Right cardiac atrium (tissue), 5 donors: ENCODE results near the gene DNAH8. TPM values are rescaled to one million over a fixed set of nuclear protein-coding genes. Genes with fewer than 3 reads are reported as not detected.
"Not testable (repeated sequence)": the region's sequence is repeated elsewhere in the genome, so short reads cannot be mapped to it uniquely, and the experiment has no call there.

Source experiments
- ATAC-seq, 2 donors: fragments of 200-7000 bp; cut with Tn5 transposase; one replicate each; pipeline versions ENCODE4 v1.8.0 to v1.9.1; 2020; ENCODE audit warnings: moderate library complexity in 2 of 2, mild to moderate bottlenecking in 1 of 2
- DNase-seq, 3 donors: peaks; one replicate each; pipeline ENCODE4 v3.0.0-alpha.2; 2020
- H3K27ac ChIP-seq: one replicate; pipeline ENCODE4 v1.5.1; 2013; ENCODE audit warnings: mild to moderate bottlenecking, low read length, control low read depth, moderate library complexity
- H3K27me3 ChIP-seq: one replicate; pipeline ENCODE4 v1.6.1; 2013; ENCODE audit not compliant: control insufficient read depth, insufficient read depth
- H3K4me1 ChIP-seq: one replicate; pipeline ENCODE4 v1.6.1; 2013; ENCODE audit warnings: low read length; ENCODE audit not compliant: control insufficient read depth, insufficient read depth
- H3K4me3 ChIP-seq: one replicate; pipeline ENCODE4 v1.5.1; 2013; ENCODE audit warnings: low read length, control low read depth
- H3K9me3 ChIP-seq: one replicate; pipeline ENCODE4 v1.6.1; 2013; ENCODE audit warnings: low read length; ENCODE audit not compliant: control insufficient read depth
- WGBS: extraction: QIAGEN DNeasy Blood & Tissue Kit; methylation state at CpG from one replicate; pipeline ENCODE4 v1.1.7; 2013; 5-methylcytosine and 5-hydroxymethylcytosine counted together
- intact Hi-C, 4 donors: fragments of 100-400 bp; cut with DNase I; formaldehyde crosslinking; loops; one replicate each; pipeline versions ENCODE4 v1.11.0 to v1.14.0; 2022 to 2023
- polyA plus RNA-seq: library from polyadenylated mRNA; stranded (reverse); fragments of 200-250 nt; gene quantifications from one replicate; pipeline ENCODE4 v1.2.3, GENCODE V29; 2013
- total RNA-seq, 4 donors: library from RNA; stranded (reverse); fragmentation: NEBNext Ultra II Directional; extraction: Animal tissue kit (Norgen Biotek cat#: 25700); gene quantifications; one replicate each; pipeline ENCODE4 v1.2.1, GENCODE V29; 2021
- donor health status: healthy with polysubstance abuse.
- donor health status: DM: no; HTN: yes; CAD: no.
- donor health status: DM: no; HTN: no; CAD: no.
- donor health status: DM: no; HTN: yes; CAD: no; lungs with severe emphysema.
- donor health status: DM: yes; HTN: yes; CAD: no.

DNAH8 gene
- total and polyA plus RNA-seq, 5 donors: not detected

DNA sequence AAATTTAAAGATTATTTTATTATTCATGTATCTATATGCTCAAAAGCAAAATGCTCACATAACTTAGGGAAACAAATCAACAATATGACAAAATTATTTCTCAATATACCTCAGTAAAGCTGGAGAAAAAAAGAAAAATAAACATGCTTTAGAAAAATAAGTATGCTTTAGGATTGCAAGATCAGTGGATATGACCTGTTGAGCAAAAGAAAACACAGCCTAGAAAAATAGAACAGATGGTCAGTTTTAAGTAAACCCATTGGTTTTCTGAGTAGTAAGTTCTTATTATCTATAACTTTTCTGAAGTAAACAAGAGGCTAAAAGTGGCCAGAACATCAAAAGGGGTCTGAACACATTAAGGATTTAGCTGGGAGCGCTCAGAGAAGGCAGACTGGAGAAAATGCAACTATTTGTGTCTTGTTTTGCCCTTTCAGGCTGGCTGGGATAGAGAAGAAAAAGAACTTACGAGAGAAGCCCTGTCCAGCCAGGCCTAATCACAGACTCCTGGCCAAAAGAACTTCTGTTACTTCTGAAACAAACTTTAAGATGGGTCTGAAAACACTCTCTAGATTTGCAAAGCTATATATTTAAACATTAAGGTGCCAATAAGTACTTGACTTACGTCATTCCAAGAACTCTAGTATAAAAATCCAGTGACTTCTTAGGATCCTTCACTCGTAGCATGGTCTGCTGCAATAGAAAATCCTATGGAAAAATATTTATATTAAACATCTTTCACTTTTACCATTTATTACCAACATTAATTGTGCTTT, 28.7 kb upstream of the DNAH8 start:
- Histone ChIP-seq H3K4me3 (no peak overlapping the region), H3K4me1 (peaks cover 12% of the 10 kb centered on the region), H3K27me3 (no peaks in the 10 kb centered on the region), H3K9me3 (no peaks in the 10 kb centered on the region), H3K27ac (no peak overlapping the region)
- DNase-seq (no peak), ATAC-seq (no peak)
- intact Hi-C loops: no loop called here
- 71% methylated on average over 4 of the region's 4 CpGs for WGBS

DNA sequence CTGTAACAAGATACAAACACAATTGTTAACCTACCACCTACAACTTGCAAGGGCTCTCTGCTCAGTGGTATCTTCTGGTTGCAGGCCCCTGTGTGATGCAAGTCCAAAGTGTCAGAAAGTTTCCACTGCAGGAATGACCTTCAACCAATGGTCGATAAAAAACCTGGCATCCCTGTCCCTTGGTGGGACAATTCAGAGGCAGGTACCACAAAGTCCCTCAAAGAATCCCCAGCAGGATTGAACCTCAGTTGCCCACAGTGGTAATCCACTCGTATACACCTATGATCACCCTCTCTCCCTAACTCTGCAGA, 28.1 kb upstream of the DNAH8 start:
- DNase-seq (no peak), ATAC-seq (peak; percentile 46 to 62)
- Histone ChIP-seq H3K27me3 (no peaks in the 10 kb centered on the region), H3K9me3 (no peaks in the 10 kb centered on the region), H3K4me1 (peaks cover 12% of the 10 kb centered on the region), H3K27ac (no peak overlapping the region), H3K4me3 (no peak overlapping the region)
- intact Hi-C loops: no loop called here
- 78% methylated on average over 2 of the region's 2 CpGs for WGBS

DNA sequence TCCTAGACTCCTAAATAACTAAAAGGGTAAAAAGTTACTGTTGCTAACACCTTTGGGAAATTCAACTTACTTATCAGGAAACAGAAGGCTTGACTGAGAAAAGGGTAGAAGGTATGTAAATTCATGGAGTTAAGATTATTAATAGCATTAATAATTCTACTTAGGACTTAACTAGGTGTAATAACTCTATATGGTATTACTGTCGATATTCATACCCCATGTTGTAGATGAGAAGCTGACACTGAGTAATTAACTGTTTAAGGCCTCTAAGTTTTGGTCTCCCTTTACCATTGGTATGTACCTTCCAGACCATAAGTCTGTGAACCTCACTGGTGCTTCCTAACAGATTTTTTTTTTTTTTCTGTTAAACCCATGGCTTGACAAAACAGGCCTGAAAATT, 27.6 kb upstream of the DNAH8 start:
- no peak overlapping the region for H3K27ac ChIP-seq
- DNase-seq: no peak
- H3K9me3 ChIP-seq: no peaks in the 10 kb centered on the region
- intact Hi-C loops: no loop called here
- H3K27me3 ChIP-seq: no peaks in the 10 kb centered on the region
- H3K4me1 ChIP-seq: peaks cover 12% of the 10 kb centered on the region
- ATAC-seq: no peak
- no peak overlapping the region for H3K4me3 ChIP-seq
- WGBS: 95% methylated on average over 1 of the region's 1 CpG

DNA sequence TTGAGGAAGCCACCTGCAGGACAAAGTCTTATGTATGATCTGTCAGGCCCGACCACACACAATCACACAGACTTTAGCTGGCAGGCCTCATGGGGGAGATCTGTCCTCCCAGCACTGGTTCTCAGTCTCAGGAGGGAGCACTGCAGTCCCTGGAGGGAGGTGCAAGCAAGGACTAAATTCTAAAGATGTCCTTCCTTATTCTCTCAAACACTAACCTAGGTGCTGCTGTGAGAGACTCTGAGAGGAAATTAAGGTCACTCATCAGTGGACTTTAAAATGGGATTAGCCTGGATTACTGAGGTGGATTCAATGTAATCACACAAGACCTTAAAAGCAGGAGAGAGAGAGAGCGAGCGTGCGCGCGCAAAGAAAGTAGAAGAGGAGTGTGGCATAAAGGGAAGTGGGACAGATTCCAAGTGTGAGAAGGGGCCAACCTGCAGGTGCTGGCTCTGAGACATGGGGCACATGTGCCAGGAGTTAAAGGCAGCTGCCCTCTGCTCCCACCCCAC, 26.5 kb upstream of the DNAH8 start:
- ATAC-seq (peak; percentile 26 to 34), DNase-seq (no peak)
- no peak overlapping the region for H3K27ac ChIP-seq
- intact Hi-C loops: no loop called here
- no peaks in the 10 kb centered on the region for H3K9me3 ChIP-seq
- peaks cover 12% of the 10 kb centered on the region for H3K4me1 ChIP-seq
- H3K27me3 ChIP-seq: no peaks in the 10 kb centered on the region
- WGBS: 73% methylated on average over 6 of the region's 6 CpGs
- H3K4me3 ChIP-seq: no peak overlapping the region

DNA sequence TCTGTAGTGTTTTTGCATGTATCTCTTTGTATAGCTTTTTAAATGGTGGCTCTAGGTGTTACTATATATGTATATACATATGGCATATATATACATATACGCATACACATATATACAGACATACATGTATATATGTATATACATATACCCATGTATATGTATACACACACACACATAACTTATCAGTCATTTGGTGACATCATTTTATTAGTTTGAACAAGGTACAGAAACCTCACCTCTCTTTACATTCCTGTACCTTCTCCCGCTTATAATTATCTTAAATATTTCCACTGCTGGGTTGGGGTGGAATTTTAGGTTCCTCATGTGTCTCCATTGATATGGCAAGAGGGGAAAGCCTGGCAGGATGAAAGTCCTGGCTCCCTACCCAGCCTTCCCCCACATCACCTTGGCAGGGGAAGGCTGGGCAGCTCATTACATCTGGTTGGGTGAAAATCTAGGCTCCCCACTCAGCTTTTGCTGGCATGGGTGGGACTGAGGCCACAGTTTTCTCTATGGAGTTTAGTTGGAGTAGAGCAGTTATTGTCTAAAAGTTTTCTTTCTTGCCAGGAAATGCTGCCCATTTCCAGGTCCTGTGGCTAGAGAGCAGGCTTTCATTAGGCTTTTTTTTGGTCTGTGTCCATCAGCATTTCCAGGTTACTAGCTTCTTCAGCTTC, 19.7 kb upstream of the DNAH8 start:
- Histone ChIP-seq H3K27me3 (no peaks in the 10 kb centered on the region), H3K4me3 (no peak overlapping the region), H3K27ac (no peak overlapping the region), H3K9me3 (no peaks in the 10 kb centered on the region), H3K4me1 (peaks cover 1% of the 10 kb centered on the region)
- intact Hi-C loops: no loop called here
- no peak for DNase-seq
- no peak for ATAC-seq
- 98% methylated on average over 2 of the region's 2 CpGs for WGBS

DNA sequence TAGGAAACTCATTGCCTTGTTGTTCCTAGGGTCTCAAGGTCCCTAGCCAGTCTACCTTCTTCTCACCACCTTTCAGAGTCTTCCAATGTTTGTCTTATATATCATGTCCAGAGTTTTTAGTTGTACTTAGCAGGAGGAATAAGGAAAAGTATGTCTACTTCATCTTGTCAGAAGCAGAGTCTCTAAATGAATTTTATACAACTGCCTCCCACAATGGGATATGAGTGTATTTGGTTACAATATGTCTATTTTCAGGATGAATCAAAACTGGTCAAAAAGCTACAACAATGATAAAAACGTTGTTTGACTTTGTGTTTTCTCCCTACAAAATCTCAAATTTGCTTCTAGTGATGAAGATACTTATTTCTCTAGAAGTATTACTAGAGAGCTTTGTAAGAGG, 19.2 kb upstream of the DNAH8 start:
- WGBS: 75% methylated on average over 1 of the region's 1 CpG
- Histone ChIP-seq H3K4me3 (no peak overlapping the region), H3K9me3 (no peaks in the 10 kb centered on the region), H3K27me3 (no peaks in the 10 kb centered on the region), H3K27ac (no peak overlapping the region), H3K4me1 (peaks cover 1% of the 10 kb centered on the region)
- no peak for ATAC-seq
- no peak for DNase-seq
- intact Hi-C loops: no loop called here

DNA sequence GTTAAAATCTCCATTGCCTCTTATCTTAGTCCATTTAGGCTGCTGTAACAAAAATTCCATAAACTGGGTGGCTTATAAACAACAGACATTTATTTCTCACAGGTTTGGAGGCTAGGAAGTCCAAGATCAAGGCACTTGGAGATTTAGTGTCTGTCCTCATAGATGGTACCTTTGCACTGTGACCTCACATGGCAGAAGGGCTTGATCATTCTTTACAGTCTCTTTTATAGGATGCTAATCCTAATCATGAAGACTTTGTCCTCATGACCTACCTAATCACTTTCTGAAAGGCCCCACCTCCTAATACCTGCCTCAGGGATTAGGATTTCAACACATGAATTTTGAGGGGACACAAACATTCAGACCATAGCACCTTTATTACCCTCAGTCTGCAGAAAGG, 18.8 kb upstream of the DNAH8 start:
- Histone ChIP-seq H3K27me3 (no peaks in the 10 kb centered on the region), H3K9me3 (no peaks in the 10 kb centered on the region), H3K4me1 (peaks cover 1% of the 10 kb centered on the region), H3K27ac (no peak overlapping the region), H3K4me3 (no peak overlapping the region)
- intact Hi-C loops: no loop called here
- DNase-seq: no peak
- ATAC-seq: no peak

DNA sequence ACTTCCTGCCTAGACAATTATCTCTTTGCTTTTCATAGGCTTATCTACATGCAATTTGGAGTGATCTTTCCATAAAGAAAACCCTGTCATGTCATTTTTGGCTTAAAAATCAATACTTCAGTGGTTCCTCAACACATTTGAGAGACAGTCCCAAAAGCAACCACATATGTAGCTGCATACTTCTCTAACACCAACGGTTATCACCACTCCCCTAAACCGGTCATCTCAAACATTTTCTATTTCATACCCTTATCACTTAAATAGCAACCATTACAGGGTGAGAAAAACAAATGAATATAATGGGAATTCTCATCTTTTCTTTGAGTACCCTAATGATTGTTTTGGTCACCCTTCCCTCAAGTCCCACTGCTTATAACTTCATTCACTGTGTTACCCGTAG, 17.3 kb upstream of the DNAH8 start:
- Histone ChIP-seq H3K4me3 (no peak overlapping the region), H3K27me3 (no peaks in the 10 kb centered on the region), H3K9me3 (no peaks in the 10 kb centered on the region), H3K27ac (no peak overlapping the region), H3K4me1 (peaks cover 1% of the 10 kb centered on the region)
- intact Hi-C loops: no loop called here
- ATAC-seq (no peak), DNase-seq (no peak)
- WGBS: 79% methylated on average over 3 of the region's 3 CpGs

DNA sequence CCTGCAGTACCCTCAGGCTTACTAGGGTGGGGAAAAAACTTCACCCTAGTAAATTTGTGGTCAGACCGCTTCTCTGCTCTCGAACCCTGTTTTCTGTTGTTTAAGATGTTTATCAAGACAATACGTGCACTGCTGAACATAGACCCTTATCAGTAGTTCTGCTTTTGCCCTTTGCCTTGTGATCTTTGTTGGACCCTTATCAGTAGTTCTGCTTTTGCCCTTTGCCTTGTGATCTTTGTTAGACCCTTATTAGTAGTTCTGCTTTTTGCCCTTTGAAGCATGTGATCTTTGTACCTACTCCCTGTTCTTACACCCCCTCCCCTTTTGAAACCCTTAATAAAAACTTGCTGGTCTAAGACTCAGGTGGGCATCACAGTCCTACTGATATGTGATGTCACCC, 15.4 kb upstream of the DNAH8 start:
- H3K9me3 ChIP-seq, H3K27me3 ChIP-seq, intact Hi-C loops, ATAC-seq, H3K4me1 ChIP-seq, DNase-seq, H3K4me3 ChIP-seq, H3K27ac ChIP-seq: not testable (repeated sequence)
- 94% methylated on average over 3 of the region's 3 CpGs for WGBS

DNA sequence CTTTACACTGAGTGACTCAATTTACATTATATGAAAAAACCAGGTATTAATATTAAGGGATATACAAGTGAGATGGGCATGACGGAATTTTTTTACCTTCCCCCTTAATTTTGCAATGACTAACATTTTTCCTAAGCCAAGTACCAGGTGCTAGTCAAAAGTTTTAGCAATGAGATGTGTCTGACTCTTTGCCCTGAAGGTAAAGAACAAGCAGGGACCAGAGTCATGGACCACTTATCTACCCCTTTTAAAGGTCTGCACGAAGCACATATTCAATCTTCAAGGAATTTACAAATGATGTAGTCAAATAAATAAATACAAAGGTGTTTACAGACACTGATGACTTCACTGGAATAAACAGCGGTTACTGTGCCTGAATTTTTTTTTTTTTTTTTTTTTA, 13.6 kb upstream of the DNAH8 start:
- no peak for ATAC-seq
- intact Hi-C loops: no loop called here
- DNase-seq: no peak
- peaks cover 1% of the 10 kb centered on the region for H3K4me1 ChIP-seq
- no peak overlapping the region for H3K4me3 ChIP-seq
- WGBS: 97% methylated on average over 3 of the region's 3 CpGs
- no peak overlapping the region for H3K27ac ChIP-seq
- H3K9me3 ChIP-seq: no peaks in the 10 kb centered on the region
- no peaks in the 10 kb centered on the region for H3K27me3 ChIP-seq

DNA sequence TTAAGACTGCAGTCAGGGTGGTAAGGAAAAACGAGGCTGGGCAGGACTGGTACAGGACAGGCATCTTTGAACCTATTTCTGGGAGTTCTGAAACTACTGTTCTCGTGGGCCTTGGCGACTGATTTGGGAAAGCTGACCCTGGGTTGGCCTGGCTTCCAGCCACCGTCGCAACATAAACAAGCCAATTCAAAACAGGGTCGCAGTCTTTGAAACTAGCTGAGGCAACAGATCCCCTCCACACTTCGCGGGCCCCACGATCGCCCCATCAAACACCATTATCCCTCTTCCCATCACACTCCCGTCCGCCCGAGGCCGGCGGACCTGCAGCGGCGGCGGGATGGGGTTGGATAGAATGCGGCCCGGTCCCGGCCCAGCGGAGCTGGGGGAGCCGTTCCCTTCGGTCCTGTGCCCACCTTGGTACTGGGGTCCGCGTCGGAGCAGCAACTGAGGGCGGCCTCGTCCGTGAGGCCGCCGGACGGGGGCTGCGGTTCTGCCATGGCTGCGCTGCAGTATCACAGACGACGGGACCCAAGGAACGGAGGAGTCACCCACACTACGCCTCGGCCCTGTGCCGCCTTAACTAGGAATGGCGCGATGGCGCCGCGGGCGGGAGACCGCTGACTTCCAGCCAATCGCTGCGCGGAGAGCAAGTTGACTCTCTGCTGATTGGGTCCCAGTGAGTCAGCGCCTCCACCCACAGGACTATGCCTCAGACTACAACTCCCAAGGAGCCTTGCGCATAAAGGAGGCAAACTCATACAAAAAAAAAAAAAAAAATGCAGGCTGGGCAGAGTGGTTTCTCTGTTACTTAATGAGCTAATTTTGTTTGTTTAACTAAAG, 12.3 kb upstream of the DNAH8 start, which contains the start of gene GLO1:
GLO1 (minus strand) TSS at position 588 of the 840 bp plus-strand sequence; CDS start at position 497, 91 bp downstream.
- intact Hi-C loops: no loop called here
- ATAC-seq (peak; percentile 100), DNase-seq (peak; percentile 98 to 99 (median 98))
- H3K9me3 ChIP-seq: no peaks in the 10 kb centered on the region
- WGBS: under 1% methylated on average over 53 of the region's 53 CpGs
- peak within 1 kb of the TSS; percentile 94 for H3K27ac ChIP-seq
- H3K4me3 ChIP-seq: peak within 1 kb of the TSS; percentile 75
- no peaks in the 10 kb centered on the region for H3K4me1 ChIP-seq
- H3K27me3 ChIP-seq: no peaks in the 10 kb centered on the region
